GM19397 (cell line): Measurements from ENCODE around the gene UST.
"Not testable (repeated sequence)": the region's sequence is repeated elsewhere in the genome, so short reads cannot be mapped to it uniquely, and the experiment has no call there.

Source experiments
- ATAC-seq: cut with Tn5 transposase; IDR thresholded peaks from one replicate; pipeline ENCODE4 v1.9.1; 2021; ENCODE audit warnings: mild to moderate bottlenecking, moderate library complexity; ENCODE audit not compliant: unreplicated experiment

The UST gene

DNA sequence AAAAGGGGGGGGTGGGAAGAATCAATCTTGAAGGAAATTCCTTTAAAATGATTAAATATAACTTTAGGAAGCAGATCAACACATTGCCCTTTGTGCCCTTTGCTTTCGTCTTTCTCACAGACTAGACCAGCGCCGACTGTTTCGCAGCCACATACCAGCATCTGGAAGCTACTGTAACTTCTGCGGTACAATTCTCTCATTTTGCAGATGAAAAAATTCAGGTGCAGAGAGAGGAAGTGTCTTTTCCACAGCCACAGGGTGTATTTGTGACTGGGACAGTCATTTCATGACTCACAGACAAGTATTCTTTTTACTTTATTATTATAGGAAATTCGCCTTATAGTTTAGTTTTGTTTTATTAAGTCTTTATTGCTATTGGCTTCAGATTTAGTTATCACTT lies 84.2 kb downstream of the UST start:
- ATAC-seq = no peak

- no peak for ATAC-seq
These were observed 84.7 kb downstream of the UST start for GRCh38 chr6:148831531-148831930.

DNA sequence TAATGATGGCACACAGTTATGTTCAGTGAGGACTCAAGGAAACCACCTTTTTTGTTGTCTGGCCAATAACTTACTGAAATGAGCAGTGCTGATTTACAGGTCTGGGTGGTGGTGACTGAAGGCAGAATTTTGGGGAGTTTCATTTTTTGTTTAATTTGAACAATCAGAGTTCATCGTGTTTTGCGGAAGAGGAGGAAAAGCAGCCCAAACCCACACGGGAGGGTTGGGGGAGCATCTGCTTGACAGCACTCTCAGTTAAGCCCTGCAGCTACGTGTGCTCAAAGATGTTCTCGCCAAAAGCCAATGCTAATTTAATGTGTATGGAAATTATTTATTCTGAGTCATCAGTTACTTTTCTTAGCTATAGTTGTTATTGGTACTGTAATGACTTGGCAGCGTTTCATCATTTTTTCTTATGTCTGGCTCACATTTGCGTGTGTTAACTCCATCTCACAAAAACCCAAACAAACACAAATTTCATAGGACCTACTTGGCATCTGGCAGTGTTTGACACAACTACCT lies 89.2 kb downstream of the UST start:
- no peak for ATAC-seq

- no peak for ATAC-seq
These were observed 89.9 kb downstream of the UST start for GRCh38 chr6:148836751-148837150.

DNA sequence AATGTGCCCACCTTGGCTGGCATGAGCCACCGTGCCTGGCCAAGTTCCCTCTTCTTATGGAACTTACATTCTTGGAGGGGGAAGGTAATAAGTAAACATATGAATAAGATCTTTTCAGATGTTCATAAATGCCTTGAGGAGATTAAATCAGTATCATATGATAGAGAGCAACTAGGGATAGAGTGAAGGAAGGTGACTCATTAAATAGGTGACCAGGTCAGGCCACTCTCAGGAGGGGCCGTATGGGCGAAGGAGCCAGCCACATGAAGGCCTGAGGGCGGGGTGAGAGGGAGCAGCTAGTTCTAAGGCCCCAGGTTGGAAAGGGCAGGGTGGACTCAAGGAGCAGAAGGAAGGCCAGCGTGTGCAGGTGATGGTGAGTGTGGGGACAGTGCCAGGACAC lies 91.1 kb downstream of the UST start:
- no peak for ATAC-seq

- ATAC-seq = no peak
These were observed 92.2 kb downstream of the UST start for GRCh38 chr6:148839044-148839443.

GRCh38 chr6:148840256-148840655 lies 93.4 kb downstream of the UST start:
- ATAC-seq = no peak

GRCh38 chr6:148842296-148843019 lies 95.6 kb downstream of the UST start:
- no peak for ATAC-seq

DNA sequence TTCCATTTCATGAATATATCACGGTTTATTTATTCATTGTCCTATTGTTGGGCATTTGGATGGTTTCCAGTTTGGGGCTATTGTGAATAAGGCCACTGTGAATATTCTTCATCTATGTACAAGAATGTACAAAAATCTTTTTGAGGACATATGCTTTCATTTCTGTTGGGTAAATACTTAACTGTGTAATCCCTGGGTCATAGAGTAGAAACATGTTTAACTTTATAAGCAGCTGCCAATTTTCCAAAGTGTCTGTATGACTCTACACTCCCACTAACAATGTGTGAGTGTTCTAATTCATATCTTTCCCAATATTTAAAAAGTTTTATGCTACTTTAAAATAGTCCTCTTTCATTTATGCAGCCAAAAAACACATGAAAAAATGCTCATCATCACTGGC lies 98.6 kb downstream of the UST start:
- ATAC-seq = no peak

GRCh38 chr6:148846778-148847761 lies 100.2 kb downstream of the UST start:
- no peak for ATAC-seq

DNA sequence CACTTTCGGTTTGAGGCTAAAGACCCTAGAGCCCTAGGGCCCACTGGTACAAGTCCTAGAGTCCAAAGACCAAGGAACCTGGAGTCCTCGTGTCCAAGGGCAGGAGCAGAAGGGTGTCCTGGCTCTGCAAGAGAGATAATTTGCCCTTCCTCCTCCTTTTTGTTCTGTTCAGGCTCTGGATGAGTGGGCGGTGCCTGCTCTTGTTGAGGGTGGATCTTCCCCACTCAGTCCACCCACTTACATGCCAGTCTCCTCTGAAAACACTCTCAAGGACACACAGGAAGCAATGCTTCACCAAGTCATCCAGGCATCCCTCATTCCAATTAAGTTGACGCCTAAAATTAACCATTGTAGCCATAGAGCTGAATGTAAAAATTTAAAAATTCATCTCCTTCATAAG lies 102.1 kb downstream of the UST start:
- ATAC-seq = no peak

- ATAC-seq = not testable (repeated sequence)
These were observed 102.6 kb downstream of the UST start for GRCh38 chr6:148849449-148849848.

GRCh38 chr6:148850964-148851363 lies 104.1 kb downstream of the UST start:
- ATAC-seq = no peak

DNA sequence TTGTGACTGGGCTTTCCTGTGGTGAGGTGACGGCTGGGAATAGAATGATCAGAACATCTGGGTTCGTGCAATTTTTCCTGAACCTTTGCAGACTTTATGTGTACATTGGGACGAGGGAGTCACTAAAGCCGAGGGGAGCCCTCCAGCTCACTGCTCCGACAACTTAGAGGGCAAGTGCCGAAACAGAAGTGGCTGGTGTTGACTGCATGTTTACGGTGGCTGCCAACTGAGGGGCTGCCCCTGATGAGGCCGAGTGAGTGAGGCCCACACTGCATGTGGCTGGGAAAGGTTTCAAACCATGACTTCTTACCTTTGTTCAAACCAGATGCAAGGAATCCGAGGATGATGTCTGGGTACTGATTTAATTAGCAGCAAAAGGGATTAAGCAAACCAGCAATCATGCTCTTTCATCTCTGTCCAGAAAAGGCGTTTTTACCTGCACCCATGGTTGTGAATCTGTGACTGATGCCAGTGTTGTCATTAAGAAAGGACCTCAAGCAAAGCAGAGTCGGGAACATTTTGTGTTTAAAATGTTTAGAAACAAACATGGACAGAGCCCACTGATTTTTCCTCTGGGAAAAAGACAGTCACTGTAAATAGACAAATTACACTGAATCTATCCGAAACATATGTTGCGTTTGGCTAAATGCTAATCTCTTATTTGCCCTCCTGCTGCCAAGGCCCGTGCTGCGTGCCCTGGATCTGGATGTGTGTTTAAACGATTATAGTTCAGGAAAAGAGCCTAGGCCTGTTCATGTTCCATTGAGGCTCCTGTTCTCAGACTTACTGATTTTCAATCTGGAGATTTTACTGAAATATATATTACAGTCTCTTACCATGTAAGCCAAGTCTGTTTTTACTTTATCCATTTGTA lies 105.1 kb downstream of the UST start:
- no peak for ATAC-seq

DNA sequence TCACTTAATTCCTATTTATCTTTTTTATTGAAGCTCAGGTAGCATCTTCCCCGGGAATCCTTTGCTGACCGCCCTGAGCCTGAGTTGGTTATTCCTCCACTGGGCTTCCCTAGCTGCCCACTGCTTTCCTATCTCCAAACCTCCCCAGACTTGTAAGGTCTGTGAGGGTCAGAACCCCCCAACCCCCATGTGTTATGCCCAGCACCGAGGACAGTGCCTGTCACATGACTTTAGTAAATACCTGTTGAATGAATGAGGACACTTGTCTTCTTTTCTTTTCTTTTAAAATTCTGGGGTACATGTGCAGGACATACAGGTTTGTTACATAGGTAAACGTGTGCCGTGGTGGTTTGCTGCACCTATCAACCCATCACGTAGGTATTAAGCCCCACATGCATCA lies 105.9 kb downstream of the UST start:
- no peak for ATAC-seq

DNA sequence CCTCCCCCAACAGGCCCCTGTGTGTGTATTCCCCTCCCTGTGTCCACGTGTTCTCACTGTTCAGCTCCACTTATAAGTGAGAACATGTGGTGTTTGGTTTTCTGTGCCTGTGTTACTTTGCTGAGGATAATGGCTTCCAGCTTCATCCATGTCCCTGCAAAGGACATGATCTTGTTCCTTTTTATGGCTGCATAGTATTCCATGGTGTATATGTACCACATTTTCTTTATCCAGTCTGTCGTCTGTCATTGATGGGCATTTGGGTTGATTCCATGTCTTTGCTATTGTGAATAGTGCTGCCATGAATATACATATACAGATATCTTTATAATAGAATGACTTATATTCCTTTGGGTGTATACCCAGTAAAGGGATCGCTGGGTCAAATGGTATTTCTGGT lies 106.3 kb downstream of the UST start:
- not testable (repeated sequence) for ATAC-seq

- ATAC-seq = no peak
These were observed 107.3 kb downstream of the UST start for GRCh38 chr6:148854096-148854495.

- ATAC-seq = no peak
These were observed 108.2 kb downstream of the UST start for GRCh38 chr6:148854992-148855391.

GRCh38 chr6:148855744-148856143 lies 108.9 kb downstream of the UST start:
- no peak for ATAC-seq

DNA sequence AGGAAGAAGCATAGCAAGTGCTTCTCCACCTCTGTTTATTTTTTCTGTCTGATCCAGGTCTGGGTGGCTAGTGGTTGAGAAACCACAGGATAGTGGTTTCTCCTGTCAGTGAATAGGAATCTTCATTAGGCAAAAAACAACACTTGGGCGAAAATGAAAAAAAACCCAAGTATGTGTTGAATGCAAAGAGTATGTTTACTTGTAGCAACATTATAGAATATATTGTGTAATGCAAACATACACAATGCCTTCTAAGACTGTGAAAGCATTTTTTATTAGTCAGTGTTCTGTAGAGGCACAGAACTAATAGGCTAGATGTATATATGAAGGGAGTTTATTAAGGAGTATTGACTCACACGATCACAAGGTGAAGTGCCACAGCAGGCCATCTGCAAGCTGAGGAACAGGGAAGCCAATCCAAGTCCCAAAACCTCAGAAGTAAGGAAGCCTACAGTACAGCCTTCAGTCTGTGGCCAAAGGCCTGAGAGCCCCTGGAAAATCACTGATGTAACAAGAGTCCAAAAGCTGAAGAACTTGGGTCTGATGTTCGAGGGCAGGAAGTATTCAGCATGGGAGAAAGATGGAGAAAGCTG lies 111.1 kb downstream of the UST start:
- ATAC-seq = no peak
